ELF-1 (cell line): Measurements from ENCODE around the gene CREB3.

ENCODE experiments used
- DNase-seq: peaks from one replicate; pipeline ENCODE4 v3.0.0-alpha.2; 2016; ENCODE audit warnings: low read depth, low spot score

The CREB3 gene

GRCh38 chr9:35776018-35776417 lies 43.6 kb downstream of the CREB3 start:
- DNase-seq: no peak

- no peak for DNase-seq
These were observed 46.0 kb downstream of the CREB3 start for GRCh38 chr9:35778496-35778895.

- no peak for DNase-seq
These were observed 48.6 kb downstream of the CREB3 start for GRCh38 chr9:35781066-35781465.

GRCh38 chr9:35783418-35783817 lies 51.0 kb downstream of the CREB3 start:
- no peak for DNase-seq
